GM19468 (cell line): ENCODE results near the gene ACAA1.
"Not testable (repeated sequence)": the region's sequence is repeated elsewhere in the genome, so short reads cannot be mapped to it uniquely, and the experiment has no call there.

Source experiments
- ATAC-seq: cut with Tn5 transposase; IDR thresholded peaks from one replicate; pipeline ENCODE4 v1.9.1; 2021; ENCODE audit warnings: mild to moderate bottlenecking, moderate library complexity, moderate number of reproducible peaks; ENCODE audit not compliant: unreplicated experiment; ENCODE audit errors: extremely low read depth

The ACAA1 gene

DNA sequence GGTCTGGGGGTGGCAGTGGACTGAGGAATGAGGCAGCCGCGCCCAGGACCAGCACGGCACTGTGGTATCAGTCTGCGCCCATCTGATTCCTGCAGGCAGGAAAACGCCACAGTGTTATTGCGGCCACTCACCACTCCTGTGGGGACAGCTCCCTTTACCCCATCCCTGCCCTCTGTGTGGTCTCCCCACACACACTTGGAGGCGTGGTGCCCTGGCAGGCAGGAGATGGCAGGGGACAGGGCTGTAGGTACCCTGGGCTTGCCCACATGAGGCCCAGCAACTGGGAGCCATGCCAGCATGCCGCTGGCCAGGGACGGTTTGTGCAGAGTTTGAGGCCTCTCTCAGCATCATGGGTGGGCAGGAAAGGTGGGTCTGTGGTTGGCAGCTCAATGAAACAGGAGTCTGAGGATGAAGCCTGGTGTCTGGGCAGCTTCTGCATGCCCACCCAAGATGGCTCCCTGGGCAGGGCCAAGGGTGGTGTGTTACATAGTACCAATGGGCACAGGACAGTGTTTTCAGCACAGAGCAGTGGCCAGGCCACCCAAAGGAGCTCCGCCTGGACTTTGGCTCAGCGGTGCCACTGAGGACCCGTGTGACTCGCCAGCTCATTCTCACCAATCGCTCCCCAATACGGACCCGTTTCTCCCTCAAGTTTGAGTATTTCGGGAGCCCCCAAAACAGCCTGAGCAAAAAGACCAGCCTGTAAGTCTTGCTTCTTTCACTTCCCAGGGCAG, 27.2 kb downstream of the ACAA1 start:
- no peak for ATAC-seq

- no peak for ATAC-seq
These were observed 28.0 kb downstream of the ACAA1 start for GRCh38 chr3:38108649-38109579.

DNA sequence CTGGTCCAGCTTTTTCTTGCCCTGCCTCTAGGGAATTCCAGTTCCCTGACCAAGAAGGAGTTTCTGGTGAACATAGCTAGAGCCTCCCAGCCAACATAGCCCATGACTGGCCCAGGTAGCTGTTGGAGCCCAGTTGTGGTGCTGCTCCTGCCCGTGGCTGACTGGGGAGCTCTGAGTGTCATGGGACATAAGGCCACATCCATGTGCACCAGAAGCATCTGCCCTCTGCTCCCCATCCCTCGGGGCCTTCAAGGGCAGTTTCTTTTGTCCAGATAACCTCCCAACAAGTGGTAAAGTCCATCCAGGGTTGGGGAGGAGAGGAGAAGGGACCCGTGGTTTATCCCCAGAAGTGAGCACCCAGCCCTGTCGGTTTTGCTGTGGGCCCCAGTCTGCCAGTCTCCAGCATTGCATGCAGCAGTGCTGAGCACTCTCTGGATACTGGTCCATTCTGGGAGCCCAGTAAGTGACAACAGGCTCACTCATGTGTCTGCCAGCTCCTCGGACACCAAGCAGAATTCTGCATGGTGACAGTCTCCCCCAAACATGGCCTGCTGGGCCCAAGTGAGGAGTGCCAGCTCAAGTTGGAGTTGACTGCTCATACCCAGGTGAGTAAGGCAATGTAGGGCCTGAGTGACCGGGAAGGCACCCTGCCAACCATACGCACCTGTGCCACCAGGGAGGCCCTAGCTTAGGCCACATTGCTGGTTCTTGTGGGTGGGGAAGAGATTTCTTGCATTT, 28.8 kb downstream of the ACAA1 start:
- ATAC-seq, result no peak

DNA sequence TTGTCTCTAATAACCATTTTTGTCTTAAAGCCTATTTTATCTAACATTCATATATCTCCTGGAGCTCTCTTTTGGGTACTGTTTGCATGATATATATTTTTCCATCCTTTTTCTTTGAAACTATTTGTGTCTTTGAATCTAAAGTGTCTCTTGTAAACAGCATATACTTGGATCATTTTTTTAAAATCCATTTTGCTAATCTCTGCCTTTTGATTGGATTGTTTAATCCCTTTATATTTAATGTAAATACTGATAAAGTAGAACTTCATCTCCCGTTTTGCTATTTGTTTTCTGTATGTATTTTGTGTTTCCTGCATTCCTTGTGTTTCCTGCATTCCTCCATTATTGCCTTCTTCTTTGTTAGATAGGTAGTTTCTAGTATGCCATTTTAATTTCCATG, 31.4 kb downstream of the ACAA1 start:
- ATAC-seq, result no peak

DNA sequence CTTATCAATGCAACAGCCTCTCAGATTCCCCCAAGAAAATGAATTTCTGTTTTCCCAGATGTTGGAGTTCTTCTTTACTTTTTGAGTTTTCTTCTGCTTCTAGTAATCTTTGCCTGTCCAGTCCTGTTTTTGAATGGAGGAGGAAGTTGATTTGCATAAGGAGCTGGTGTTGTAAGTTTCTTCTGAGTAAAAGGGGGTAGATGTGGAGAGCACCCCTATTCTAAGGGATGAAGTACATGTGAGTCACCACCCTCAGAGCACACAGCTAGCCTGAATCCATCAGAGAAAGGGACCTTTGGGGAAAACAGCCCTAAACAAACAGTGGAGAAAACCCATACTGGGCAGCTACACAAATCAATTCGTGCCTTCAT, 34.5 kb downstream of the ACAA1 start:
- no peak for ATAC-seq

GRCh38 chr3:38101811-38102443, 35.0 kb downstream of the ACAA1 start:
- no peak for ATAC-seq

GRCh38 chr3:38100498-38100897, 36.4 kb downstream of the ACAA1 start:
- no peak for ATAC-seq

DNA sequence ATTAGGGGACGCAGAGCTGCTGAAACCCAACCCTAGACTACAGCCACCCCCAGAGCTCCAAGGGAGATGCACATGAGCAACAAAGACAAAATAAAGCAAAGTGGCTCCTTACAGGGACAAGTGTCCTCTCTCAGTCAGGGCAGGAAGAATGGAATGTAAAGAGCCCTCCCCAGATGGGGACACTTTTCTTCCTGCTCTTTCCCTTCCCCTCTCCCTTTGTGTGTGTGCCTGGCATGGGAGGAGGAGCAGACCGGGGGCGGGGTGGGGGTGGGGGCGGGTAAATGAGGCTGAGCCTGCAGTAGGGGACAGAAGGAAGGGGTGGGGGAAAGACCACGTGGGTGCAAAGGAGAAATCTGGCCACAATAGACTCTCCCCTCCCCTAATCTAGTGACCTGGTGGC, 37.4 kb downstream of the ACAA1 start:
- no peak for ATAC-seq

- no peak for ATAC-seq
These were observed 38.6 kb downstream of the ACAA1 start for GRCh38 chr3:38098376-38098723.

DNA sequence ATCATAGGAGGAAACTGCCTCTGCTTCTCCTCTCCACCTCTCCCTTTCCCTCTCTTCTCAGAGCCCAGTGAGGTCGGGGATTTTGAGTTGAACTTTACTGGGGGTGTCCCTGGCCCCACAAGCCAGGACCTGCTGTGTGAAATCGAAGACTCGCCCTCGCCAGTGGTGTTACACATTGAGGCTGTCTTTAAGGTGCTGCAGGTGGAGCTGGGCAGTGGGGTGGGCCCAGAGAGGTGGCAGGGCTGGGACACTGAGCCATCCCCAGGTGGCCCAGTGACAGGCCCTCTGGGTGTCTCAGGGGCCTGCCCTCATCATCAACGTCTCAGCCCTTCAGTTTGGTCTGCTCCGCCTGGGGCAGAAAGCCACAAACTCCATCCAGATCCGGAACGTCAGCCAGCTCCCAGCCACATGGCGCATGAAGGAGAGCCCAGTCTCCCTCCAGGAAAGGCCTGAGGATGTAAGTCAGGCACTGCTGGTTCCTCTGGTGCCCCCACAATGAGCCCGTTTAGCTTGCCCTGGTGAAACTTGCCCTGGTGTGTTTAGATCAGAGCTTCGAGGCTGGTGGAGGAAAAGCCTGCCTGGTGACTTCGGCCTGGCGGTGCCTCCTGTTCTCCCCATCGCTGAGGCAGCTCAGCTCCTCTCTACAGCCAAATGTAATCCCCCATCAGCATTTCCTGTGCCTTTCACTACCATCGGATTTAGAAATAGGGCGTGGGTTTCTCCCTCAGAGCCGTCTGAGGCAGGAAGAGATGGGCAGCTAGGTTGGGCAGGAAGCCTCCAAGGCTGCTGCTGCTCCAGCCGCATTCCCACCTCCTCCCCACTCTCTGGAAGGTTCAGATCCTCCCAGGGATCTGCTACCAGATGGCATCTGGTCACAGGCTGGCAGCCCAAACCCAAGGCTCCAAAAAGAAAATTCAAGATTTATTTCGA, 39.2 kb downstream of the ACAA1 start:
- ATAC-seq, result no peak

DNA sequence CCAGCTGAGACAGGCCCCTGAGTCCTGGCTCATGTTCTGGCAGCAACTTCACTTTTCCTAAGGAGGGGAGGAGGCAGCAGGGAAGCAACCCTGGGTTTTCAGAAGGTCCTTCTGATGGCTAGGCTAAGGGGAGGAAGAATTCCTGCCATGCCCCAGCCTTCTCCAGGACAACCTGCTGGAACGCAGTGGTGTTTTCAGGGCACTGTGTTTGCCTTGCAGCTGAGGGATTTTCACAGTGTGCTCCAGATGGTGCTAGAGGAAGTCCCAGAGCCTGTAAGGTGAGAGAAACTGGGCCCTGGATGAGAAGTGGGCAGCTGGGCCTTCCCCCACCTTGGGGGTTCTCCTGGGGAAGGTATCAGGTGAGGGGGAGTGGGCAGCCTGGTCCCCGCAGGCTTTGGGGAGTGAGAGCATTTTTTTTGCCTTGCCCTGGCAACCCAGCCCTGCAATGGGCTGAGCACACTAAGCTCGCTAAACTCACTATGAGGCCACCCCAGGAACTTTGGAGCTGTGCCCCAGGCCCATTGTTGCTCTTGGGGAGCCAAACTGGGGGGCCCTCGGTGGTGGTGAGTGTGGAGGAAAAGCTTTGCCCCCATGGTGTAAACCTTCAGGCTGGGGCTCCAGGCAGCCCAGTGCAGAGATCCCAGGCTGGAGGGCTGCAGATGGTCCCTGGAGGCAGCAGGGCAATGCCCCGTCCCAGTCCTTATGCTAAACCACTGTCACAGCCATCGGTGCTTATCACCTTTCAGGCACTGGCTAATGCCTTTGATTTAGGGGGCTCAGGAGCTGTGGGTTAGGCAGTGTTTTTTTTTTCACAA, 41.1 kb downstream of the ACAA1 start:
- ATAC-seq, result no peak

DNA sequence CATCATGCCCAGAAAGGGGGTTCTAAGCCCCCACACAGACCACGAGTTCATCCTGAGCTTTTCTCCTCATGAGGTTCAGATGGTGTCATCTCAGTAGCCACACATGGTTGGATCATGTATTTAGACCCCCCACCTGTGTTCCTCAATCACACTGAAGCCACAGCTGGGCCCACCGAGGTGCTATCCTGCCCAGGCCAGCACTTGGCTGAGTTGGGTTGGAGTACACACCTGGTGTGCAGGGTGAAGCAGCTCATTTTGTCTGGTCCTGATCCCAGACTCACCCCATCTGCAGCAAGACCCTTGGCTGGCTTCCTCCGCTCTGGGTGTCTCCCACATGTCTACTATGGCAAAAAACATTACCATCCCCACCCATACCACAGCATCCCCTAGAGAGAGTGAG, 41.9 kb downstream of the ACAA1 start:
- no peak for ATAC-seq

DNA sequence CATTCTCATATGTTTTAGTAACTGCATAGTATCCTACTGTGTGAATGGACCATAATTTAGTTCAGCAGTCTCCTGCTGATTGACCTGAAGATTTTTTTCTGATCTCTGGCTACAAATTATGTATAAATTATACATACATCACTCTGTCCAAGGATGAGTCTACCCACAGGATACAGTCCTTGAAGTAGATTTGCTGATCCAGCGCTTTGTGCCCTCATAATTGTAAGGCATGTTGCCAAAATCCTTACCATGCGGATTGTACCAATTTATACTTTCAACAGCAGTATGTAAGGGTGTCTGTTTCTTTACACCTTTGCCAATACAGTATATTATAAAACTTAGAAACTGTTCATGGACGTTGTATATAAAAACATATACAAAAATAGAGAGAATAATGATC, 46.5 kb downstream of the ACAA1 start:
- no peak for ATAC-seq

DNA sequence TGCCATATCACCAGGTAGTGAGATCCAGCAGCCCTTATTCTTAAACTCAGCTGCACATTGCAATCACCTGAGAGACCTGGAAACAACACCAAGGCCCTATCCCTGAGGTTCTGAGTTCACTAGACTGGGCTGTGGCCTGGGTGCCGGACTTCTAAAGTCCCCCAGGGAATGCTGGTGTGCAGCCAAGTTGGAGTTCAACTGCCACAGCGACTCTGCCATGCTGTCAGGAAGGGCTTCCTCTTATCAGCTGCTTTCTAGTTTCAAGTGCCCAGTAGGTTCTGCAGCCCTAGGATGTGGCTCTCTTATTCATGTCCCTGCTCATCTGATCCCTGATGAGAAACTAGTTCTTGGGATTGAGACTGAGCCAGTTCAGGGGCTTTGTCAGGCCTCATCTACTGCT, 47.8 kb downstream of the ACAA1 start:
- ATAC-seq, result no peak

DNA sequence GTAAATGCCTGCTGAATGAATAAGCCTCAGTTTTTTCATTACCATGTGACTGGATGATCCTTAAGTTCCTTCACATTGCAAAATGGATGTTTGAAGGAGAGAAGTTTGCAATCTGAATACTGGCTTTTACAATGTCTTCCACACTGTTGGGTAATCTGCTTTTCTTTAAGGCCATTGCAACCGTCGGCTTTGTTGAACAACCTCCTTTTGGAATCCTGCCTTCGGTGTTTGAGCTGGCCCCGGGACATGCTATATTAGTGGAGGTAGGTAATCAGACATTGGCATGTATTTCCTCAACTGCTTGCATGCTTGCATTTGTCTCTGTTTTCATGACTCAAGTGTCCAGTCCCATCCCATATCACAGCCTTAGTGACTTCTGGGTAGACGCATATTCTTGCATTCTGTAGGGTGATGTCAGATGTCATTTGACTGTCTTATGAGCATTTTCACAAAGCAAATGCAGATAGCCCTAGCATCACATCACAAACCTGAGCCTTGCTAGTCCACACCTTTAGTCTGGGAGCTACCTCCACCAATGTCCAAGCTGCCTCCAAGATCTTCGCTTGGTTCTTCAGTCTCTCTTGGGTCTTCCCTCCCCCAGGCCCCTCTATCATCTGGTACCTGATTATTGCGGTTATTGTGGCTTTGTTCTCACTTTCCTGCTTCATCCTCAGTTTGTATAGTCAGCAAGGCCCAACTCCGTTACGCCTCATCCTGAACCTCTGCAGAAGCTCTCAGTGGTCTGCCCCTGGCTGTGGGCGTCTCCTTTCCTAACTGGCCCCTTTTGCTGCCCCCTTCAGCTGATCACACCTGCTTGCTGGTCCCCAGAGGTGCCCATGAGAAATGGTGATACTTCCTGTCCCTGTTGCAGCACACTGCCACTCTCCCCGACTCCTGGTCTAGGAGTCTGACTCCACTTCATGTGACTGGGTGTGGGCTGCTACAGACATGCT, 48.5 kb downstream of the ACAA1 start:
- no peak for ATAC-seq

- ATAC-seq, result not testable (repeated sequence)
These were observed 49.6 kb downstream of the ACAA1 start for GRCh38 chr3:38087278-38087677.

- ATAC-seq, result no peak
These were observed 50.4 kb downstream of the ACAA1 start for GRCh38 chr3:38086496-38086895.

DNA sequence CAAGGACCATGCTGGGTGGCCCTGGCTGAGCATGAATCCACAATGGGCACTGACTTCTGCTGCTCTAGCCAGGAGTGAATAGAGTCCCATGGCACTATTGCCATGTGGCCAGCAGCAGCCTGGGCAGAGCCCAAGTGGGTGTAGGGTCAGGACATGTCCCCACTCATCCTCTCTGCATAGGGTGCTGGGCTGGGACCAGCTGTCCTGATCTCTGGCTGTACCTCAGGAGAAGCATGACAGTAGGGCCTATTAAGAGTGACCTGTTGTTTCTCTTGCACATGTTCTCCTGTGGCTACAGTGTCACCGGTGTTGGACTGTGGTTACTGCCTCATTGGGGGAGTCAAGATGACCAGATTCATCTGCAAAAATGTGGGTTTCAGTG, 51.0 kb downstream of the ACAA1 start:
- ATAC-seq, result no peak
